Thoracic aorta (tissue), 2 donors: ENCODE measurements around the gene CFAP126. TPM values are rescaled to one million over a fixed set of nuclear protein-coding genes. Genes with fewer than 3 reads are reported as not detected.
"Not testable (repeated sequence)": the region's sequence is repeated elsewhere in the genome, so short reads cannot be mapped to it uniquely, and the experiment has no call there.

ENCODE experiments used
- ATAC-seq: fragments of 150-250 bp; one replicate; pipeline ENCODE4 v1.8.0; 2017; ENCODE audit warnings: low read depth; ENCODE audit not compliant: insufficient number of reproducible peaks, low FRiP score
- DNase-seq: peaks from one replicate; pipeline ENCODE4 v3.0.0-alpha.2; 2020; ENCODE audit warnings: low spot score
- H3K27ac ChIP-seq, 2 donors: fragments of 200-600 bp; sonication (generic); 1 replicate in 1 of 2; 2 replicates in 1 of 2; pipeline ENCODE4 v1.5.1; 2016; ENCODE audit warnings: mild to moderate bottlenecking in 2 of 2, moderate library complexity in 2 of 2
- H3K27me3 ChIP-seq: fragments of 200-600 bp; sonication (generic); replicated peaks from 2 replicates; pipeline ENCODE4 v1.6.0; 2016; ENCODE audit warnings: mild to moderate bottlenecking; ENCODE audit not compliant: insufficient read depth
- H3K36me3 ChIP-seq: fragments of 200-600 bp; sonication (generic); one replicate; pipeline ENCODE4 v1.5.1; 2016
- H3K4me1 ChIP-seq, 2 donors: fragments of 200-600 bp; sonication (generic); 1 replicate in 1 of 2; 2 replicates in 1 of 2; pipeline versions ENCODE4 v1.5.1 to v1.6.0; 2016; ENCODE audit warnings: low read depth in 2 of 2, mild to moderate bottlenecking in 1 of 2; ENCODE audit not compliant: control insufficient read depth in 1 of 2
- H3K4me3 ChIP-seq: fragments of 200-600 bp; sonication (generic); 2 replicates; pipeline ENCODE4 v1.5.1; 2016; ENCODE audit warnings: mild to moderate bottlenecking
- H3K9me3 ChIP-seq: fragments of 200-600 bp; sonication (generic); 2 replicates; pipeline ENCODE4 v1.5.1; 2016
- CTCF ChIP-seq: fragments of 200-600 bp; sonication (generic); IDR thresholded peaks from one replicate; pipeline ENCODE4 v1.5.1; 2019; ENCODE audit warnings: antibody characterized with exemption
- total RNA-seq, 2 donors: library from RNA; depleted of rRNA; stranded (reverse); fragments of >200 nt; gene quantifications; one replicate each; pipeline versions ENCODE4 v1.1.0 to v1.2.3, GENCODE V29; 2016

CFAP126 gene
- total RNA-seq: not detected

- Histone ChIP-seq H3K27ac (peak within 1 kb of the TSS; percentile 67 to 68), H3K4me3 (no peak within 1 kb of the TSS), H3K27me3 (no peaks in the 10 kb centered on the region), H3K4me1 (peaks cover 0 to 13% of the 10 kb centered on the region in 2 donors), H3K9me3 (no peaks in the 10 kb centered on the region), H3K36me3 (peaks cover 7% of the 10 kb centered on the region)
- TF ChIP-seq CTCF: peak; percentile 11
- ATAC-seq (peak; percentile 95), DNase-seq (peak; percentile 56)
These were observed at the start of gene CFAP126 for GRCh38 chr1:161367684-161368400. Gene CFAP126 (minus strand): TSS chr1:161367876. CDS start chr1:161367868, 8 bp downstream.

GRCh38 chr1:161413050-161413449 is 45.4 kb upstream of the CFAP126 start:
- not testable (repeated sequence) for H3K4me1 ChIP-seq, H3K27me3 ChIP-seq, H3K27ac ChIP-seq, H3K9me3 ChIP-seq, H3K4me3 ChIP-seq, DNase-seq, H3K36me3 ChIP-seq, ATAC-seq

DNA sequence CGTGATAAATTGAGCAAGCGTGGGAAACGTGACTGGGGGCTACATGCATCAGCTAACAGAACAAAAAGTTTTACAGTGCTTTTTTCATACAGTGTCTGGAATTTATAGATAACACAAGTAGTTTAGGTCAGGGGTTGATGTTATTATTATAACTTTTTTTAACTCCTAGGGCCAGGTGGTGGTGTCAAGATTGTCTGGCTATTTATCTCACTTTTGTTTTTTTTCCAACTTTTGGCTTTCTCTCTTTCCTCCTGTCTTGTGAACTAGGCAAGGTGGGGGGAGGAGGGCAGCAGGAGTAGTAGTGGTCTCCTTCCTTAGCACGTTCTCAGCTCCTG is 42.9 kb upstream of the CFAP126 start:
- H3K4me1 ChIP-seq, H3K9me3 ChIP-seq, H3K27me3 ChIP-seq, H3K27ac ChIP-seq, DNase-seq, H3K4me3 ChIP-seq, ATAC-seq, H3K36me3 ChIP-seq: not testable (repeated sequence)

- H3K4me1 ChIP-seq, ATAC-seq, H3K9me3 ChIP-seq, DNase-seq, H3K27ac ChIP-seq, H3K27me3 ChIP-seq, H3K36me3 ChIP-seq, H3K4me3 ChIP-seq: not testable (repeated sequence)
These were observed 42.4 kb upstream of the CFAP126 start for GRCh38 chr1:161409848-161410635.

DNA sequence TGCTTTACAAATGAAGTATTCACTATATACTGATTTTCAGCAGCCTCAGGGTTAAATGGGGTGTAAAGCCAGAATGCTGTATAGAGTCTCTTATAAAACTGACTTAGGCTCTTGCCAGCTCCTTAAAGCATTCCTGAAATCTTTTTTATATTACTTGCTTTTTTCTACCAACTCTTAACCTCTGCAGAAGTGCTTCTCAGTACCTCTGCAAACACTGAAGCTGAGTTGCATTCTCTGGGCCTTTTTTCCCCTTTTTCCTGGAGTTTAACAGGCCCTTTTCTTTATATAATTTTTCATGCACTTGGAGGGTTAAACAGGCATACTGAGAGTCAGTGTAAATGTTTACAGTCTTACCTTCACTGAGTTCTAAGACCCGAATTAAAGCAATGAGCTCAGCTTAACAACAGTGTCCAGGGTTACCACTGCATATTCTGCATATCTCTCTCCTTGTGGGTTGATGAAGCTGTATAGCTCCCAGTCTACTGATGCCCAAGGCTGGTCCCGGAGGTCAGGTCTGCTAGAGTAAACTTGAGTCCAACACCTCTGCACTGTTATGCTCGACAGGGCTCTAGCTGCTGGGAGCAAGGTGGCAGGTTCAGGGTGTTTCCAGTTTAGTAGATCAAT is 40.9 kb upstream of the CFAP126 start:
- Histone ChIP-seq H3K36me3 (no peaks in the 10 kb centered on the region), H3K4me1 (no peaks in the 10 kb centered on the region), H3K4me3 (no peak overlapping the region), H3K27me3 (no peaks in the 10 kb centered on the region), H3K9me3 (no peaks in the 10 kb centered on the region), H3K27ac (no peak overlapping the region)
- DNase-seq: no peak
- ATAC-seq: no peak
- no peak for TF ChIP-seq CTCF

DNA sequence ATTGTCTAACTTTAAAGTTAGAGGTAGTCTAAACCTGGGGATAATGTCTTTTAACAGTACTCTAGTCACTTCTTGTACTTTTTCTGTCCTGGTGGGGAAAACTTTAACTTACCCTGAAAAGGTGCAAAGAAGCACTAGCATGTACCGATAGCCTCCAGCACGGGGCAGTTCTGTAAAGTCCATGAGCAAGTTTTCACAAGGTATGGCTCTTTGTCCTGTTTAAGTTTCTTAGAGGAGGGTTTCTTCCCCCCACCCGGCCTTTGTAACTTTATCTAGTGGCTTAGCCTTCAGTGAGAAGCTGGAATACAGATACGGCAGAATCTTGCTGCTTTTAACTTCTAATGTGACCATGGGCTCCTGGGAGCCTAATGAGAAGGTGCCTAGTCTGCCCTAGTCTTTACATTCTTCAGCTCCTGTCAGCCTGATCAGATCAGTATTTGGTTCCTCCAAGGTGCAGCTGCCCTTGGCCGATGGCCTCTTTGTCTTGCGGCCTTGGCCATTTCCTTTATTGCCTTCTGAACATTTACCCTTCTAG is 39.8 kb upstream of the CFAP126 start:
- Histone ChIP-seq H3K4me3 (no peak overlapping the region), H3K27me3 (no peaks in the 10 kb centered on the region), H3K4me1 (no peaks in the 10 kb centered on the region), H3K27ac (no peak overlapping the region), H3K36me3 (no peaks in the 10 kb centered on the region), H3K9me3 (no peaks in the 10 kb centered on the region)
- TF ChIP-seq CTCF: no peak
- no peak for ATAC-seq
- DNase-seq: no peak

- not testable (repeated sequence) for H3K9me3 ChIP-seq, ATAC-seq, H3K4me3 ChIP-seq, H3K27ac ChIP-seq, H3K36me3 ChIP-seq, H3K4me1 ChIP-seq, H3K27me3 ChIP-seq, DNase-seq
These were observed 38.9 kb upstream of the CFAP126 start for GRCh38 chr1:161406551-161406950.
